Ascending aorta (tissue), 2 donors: ENCODE measurements around the gene TAMALIN. TPM values are rescaled to one million over a fixed set of nuclear protein-coding genes. Genes with fewer than 3 reads are reported as not detected.

Experiments
- DNase-seq, 2 donors: peaks; one replicate each; pipeline ENCODE4 v3.0.0-alpha.2; 2019; ENCODE audit warnings: low spot score in 2 of 2
- H3K27ac ChIP-seq, 2 donors: fragments of 200-600 bp; sonication (generic); one replicate each; pipeline ENCODE4 v1.5.1; 2016 to 2017; ENCODE audit warnings: mild to moderate bottlenecking in 1 of 2
- H3K27me3 ChIP-seq: fragments of 200-600 bp; sonication (generic); one replicate; pipeline ENCODE4 v1.5.1; 2017
- H3K36me3 ChIP-seq, 2 donors: fragments of 200-600 bp; sonication (generic); one replicate each; pipeline ENCODE4 v1.5.1; 2016
- H3K4me1 ChIP-seq, 2 donors: fragments of 200-600 bp; sonication (generic); one replicate each; pipeline ENCODE4 v1.5.1; 2016 to 2017; ENCODE audit warnings: mild to moderate bottlenecking in 1 of 2
- H3K4me3 ChIP-seq, 2 donors: fragments of 200-600 bp; sonication (generic); one replicate each; pipeline ENCODE4 v1.5.1; 2016 to 2017; ENCODE audit warnings: mild to moderate bottlenecking in 1 of 2
- H3K9me3 ChIP-seq, 2 donors: fragments of 200-600 bp; sonication (generic); one replicate each; pipeline ENCODE4 v1.5.1; 2016
- intact Hi-C: fragments of 100-400 bp; cut with DNase I; formaldehyde crosslinking; loops from one replicate; pipeline ENCODE4 v1.15.1; 2023
- total RNA-seq: library from RNA; depleted of rRNA; stranded (reverse); fragments of >200 nt; gene quantifications from one replicate; pipeline ENCODE4 v1.1.0, GENCODE V29; 2016
- TF ChIP-seq, protein P1 (sequence below), 3 experiments: fragments of 200-600 bp in 2 of 3; fragments of 450-650 bp in 1 of 3; sonication (generic) in 2 of 3; IDR thresholded peaks; one replicate each; pipeline ENCODE4 v1.5.1; 2016 to 2019; ENCODE audit warnings: antibody characterized with exemption in 3 of 3, mild to moderate bottlenecking in 1 of 3, moderate library complexity in 1 of 3

TAMALIN gene
- total RNA-seq, 1 donor from 2014 or later, result 32.6 TPM

GRCh38 chr12:52005218-52005902, 1.4 kb upstream of the TAMALIN start:
- H3K4me3 ChIP-seq, result no peak overlapping the region
- no peak for DNase-seq
- peaks cover 0 to 16% of the 10 kb centered on the region in 2 donors for H3K4me1 ChIP-seq
- H3K27me3 ChIP-seq, result no peaks in the 10 kb centered on the region
- no peaks in the 10 kb centered on the region for H3K36me3 ChIP-seq
- TF ChIP-seq, protein P1, sequence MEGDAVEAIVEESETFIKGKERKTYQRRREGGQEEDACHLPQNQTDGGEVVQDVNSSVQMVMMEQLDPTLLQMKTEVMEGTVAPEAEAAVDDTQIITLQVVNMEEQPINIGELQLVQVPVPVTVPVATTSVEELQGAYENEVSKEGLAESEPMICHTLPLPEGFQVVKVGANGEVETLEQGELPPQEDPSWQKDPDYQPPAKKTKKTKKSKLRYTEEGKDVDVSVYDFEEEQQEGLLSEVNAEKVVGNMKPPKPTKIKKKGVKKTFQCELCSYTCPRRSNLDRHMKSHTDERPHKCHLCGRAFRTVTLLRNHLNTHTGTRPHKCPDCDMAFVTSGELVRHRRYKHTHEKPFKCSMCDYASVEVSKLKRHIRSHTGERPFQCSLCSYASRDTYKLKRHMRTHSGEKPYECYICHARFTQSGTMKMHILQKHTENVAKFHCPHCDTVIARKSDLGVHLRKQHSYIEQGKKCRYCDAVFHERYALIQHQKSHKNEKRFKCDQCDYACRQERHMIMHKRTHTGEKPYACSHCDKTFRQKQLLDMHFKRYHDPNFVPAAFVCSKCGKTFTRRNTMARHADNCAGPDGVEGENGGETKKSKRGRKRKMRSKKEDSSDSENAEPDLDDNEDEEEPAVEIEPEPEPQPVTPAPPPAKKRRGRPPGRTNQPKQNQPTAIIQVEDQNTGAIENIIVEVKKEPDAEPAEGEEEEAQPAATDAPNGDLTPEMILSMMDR (IDR thresholded peaks at IDR 0.05), result no peak
- H3K27ac ChIP-seq, result no peak overlapping the region
- H3K9me3 ChIP-seq, result no peaks in the 10 kb centered on the region
- intact Hi-C loops, result no loop called here

GRCh38 chr12:52005903-52006703, 643 bp upstream of the TAMALIN start:
- peaks cover 0 to 17% of the 10 kb centered on the region in 2 donors for H3K4me1 ChIP-seq
- peak; percentile 72 to 85 for DNase-seq
- H3K27ac ChIP-seq, result peak overlapping the region; percentile 68 to 77
- intact Hi-C loops, result loop anchor here (1.0 kb wide), 1 partner anchor 17 kb away; no protein-coding TSS in a partner anchor
- no peaks in the 10 kb centered on the region for H3K9me3 ChIP-seq
- peak overlapping the region; percentile 61 to 82 for H3K4me3 ChIP-seq
- H3K27me3 ChIP-seq, result no peaks in the 10 kb centered on the region
- no peaks in the 10 kb centered on the region for H3K36me3 ChIP-seq
- TF ChIP-seq, protein P1 (IDR thresholded peaks at IDR 0.05), result no peak

DNA sequence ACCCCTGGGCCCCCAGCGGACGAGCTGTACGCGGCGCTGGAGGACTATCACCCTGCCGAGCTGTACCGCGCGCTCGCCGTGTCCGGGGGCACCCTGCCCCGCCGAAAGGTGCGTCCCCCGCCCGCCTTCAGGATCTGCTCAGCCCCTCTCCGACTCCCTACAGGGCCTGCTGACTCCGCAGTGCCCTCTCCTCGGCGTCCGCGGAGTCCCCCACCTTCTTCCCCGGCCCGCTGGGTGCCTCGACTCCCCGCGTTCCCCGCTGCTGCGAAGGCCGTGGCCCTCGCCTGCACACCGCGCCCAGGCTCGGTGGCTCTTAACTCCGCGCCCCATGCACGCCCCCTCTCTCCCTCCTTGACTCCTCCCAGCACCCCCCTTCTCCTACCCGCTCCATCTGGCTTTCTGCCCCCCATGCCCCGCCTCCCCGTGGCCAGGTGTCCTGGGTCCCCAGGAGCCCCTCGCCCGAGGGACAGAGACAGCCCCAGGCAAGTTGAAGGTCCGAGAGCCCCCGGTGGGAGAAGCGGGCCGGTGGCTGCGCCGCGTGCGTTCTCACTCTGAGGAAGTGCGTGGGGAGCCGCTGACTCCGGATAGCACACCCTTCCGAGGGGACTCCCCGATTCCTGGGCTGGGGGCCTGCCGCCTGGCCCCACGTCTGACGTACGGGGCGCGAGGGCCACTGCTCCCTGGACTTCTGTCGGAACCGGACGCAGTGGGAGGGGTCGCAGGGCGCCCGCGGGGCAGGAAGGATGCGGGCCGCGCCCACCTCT, 594 bp downstream of the TAMALIN start:
- peak in 1 of 2 donors; percentile 77 for DNase-seq
- intact Hi-C loops, result no loop called here
- Histone ChIP-seq H3K4me1 (peaks cover 0 to 17% of the 10 kb centered on the region in 2 donors), H3K27ac (peak overlapping the region; percentile 68 to 77), H3K36me3 (no peaks in the 10 kb centered on the region), H3K9me3 (no peaks in the 10 kb centered on the region), H3K4me3 (peak overlapping the region; percentile 61 to 82), H3K27me3 (no peaks in the 10 kb centered on the region)
- TF ChIP-seq, protein P1 (IDR thresholded peaks at IDR 0.05), result no peak

DNA sequence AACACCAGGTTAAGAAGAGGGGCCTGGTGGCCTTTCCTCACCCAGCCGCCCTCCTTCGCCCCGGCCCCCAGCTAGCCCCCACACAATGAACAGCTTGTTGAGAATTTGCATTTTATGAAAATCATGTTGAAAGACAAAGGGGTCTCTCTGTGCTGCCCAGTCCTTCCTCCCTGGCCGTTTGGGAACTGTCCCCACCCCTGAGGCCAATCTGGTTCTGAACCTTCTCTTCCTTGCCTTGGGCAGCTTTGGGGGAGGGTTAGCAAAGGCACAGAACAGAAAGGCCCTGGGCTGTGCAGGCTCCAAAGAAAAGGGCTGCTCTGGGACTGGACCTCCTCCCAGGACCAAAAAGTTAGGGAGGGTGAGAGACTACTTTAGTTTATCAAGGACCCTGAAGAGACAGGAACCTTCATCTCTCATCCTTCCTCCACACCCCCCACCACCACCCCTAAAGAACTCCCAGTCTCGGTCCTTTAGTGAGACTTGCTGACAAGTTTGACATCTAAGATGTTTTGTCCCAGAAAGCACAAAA, 1.3 kb downstream of the TAMALIN start:
- Histone ChIP-seq H3K4me3 (peak overlapping the region; percentile 61 to 82), H3K27me3 (no peaks in the 10 kb centered on the region), H3K9me3 (no peaks in the 10 kb centered on the region), H3K36me3 (no peaks in the 10 kb centered on the region), H3K27ac (peak overlapping the region; percentile 68 to 77), H3K4me1 (peaks cover 0 to 17% of the 10 kb centered on the region in 2 donors)
- intact Hi-C loops, result no loop called here
- no peak for DNase-seq
- TF ChIP-seq, protein P1 (IDR thresholded peaks at IDR 0.05), result no peak

- intact Hi-C loops, result no loop called here
- peak overlapping the region; percentile 68 to 77 for H3K27ac ChIP-seq
- H3K4me1 ChIP-seq, result peaks cover 0 to 17% of the 10 kb centered on the region in 2 donors
- H3K36me3 ChIP-seq, result no peaks in the 10 kb centered on the region
- H3K9me3 ChIP-seq, result no peaks in the 10 kb centered on the region
- TF ChIP-seq, protein P1 (IDR thresholded peaks at IDR 0.05), result no peak
- H3K27me3 ChIP-seq, result no peaks in the 10 kb centered on the region
- peak overlapping the region in 1 of 2 donors; percentile 82 for H3K4me3 ChIP-seq
- DNase-seq, result no peak
Observed at GRCh38 chr12:52009081-52009751, 2.5 kb downstream of the TAMALIN start.
